H9 (cell line): ENCODE measurements around the gene ERCC4. TPM values are rescaled to one million over a fixed set of nuclear protein-coding genes. Genes with fewer than 3 reads are reported as not detected.

ENCODE experiments used
- DNase-seq: peaks from one replicate; pipeline ENCODE4 v3.0.0-alpha.2; 2017
- H2AFZ ChIP-seq: one replicate; pipeline ENCODE4 v1.6.1; 2013; ENCODE audit warnings: mild to moderate bottlenecking, low read length, control low read depth, moderate library complexity
- H2AK5ac ChIP-seq: 2 replicates; pipeline ENCODE4 v1.6.1; 2013; ENCODE audit warnings: low read length, control low read depth, mixed read lengths; ENCODE audit not compliant: insufficient read length
- H2BK120ac ChIP-seq: one replicate; pipeline ENCODE4 v1.6.1; 2013; ENCODE audit warnings: low read depth, mild to moderate bottlenecking, low read length, control low read depth, inconsistent platforms; ENCODE audit not compliant: poor library complexity, severe bottlenecking
- H2BK12ac ChIP-seq: 2 replicates; pipeline ENCODE4 v1.6.1; 2013; ENCODE audit warnings: low read length, control low read depth, mixed read lengths, low read depth; ENCODE audit not compliant: insufficient read length
- H2BK15ac ChIP-seq: 2 replicates; pipeline ENCODE4 v1.6.1; 2013; ENCODE audit warnings: low read depth, low read length, control low read depth
- H2BK20ac ChIP-seq: one replicate; pipeline ENCODE4 v1.6.1; 2013; ENCODE audit warnings: low read depth, mild to moderate bottlenecking, low read length, control low read depth, inconsistent platforms; ENCODE audit not compliant: poor library complexity, severe bottlenecking
- H2BK5ac ChIP-seq: 2 replicates; pipeline ENCODE4 v1.6.1; 2013; ENCODE audit warnings: low read length, control low read depth, mixed read lengths; ENCODE audit not compliant: insufficient read length
- H3K14ac ChIP-seq: 2 replicates; pipeline ENCODE4 v1.6.1; 2013; ENCODE audit warnings: low read length, control low read depth; ENCODE audit not compliant: insufficient read depth
- H3K18ac ChIP-seq: 2 replicates; pipeline ENCODE4 v1.6.1; 2013; ENCODE audit warnings: low read depth, mild to moderate bottlenecking, mixed read lengths, low read length, control low read depth; ENCODE audit not compliant: insufficient read length
- H3K23ac ChIP-seq: 2 replicates; pipeline ENCODE4 v1.6.1; 2013; ENCODE audit warnings: low read length, control low read depth, mixed read lengths, low read depth; ENCODE audit not compliant: insufficient read length
- H3K23me2 ChIP-seq: 2 replicates; pipeline ENCODE4 v1.6.1; 2013; ENCODE audit warnings: low read depth, mild to moderate bottlenecking, mixed read lengths, low read length, control low read depth; ENCODE audit not compliant: insufficient read length, poor library complexity, severe bottlenecking
- H3K27ac ChIP-seq: 2 replicates; pipeline ENCODE4 v1.5.1; 2013; ENCODE audit warnings: low read length, control low read depth, mixed read lengths, low read depth; ENCODE audit not compliant: insufficient read length
- H3K27me3 ChIP-seq: 2 replicates; pipeline ENCODE4 v1.6.1; 2013; ENCODE audit warnings: low read length, control low read depth, inconsistent platforms; ENCODE audit not compliant: insufficient read depth
- H3K4ac ChIP-seq: 2 replicates; pipeline ENCODE4 v1.6.1; 2013; ENCODE audit warnings: low read depth, mild to moderate bottlenecking, control low read depth, inconsistent platforms, low read length, moderate library complexity
- H3K4me1 ChIP-seq: 2 replicates; pipeline ENCODE4 v1.6.1; 2013; ENCODE audit warnings: low read length, control low read depth, inconsistent platforms; ENCODE audit not compliant: insufficient read depth
- H3K4me2 ChIP-seq: 2 replicates; pipeline ENCODE4 v1.6.1; 2013; ENCODE audit warnings: low read length, control low read depth, mixed read lengths; ENCODE audit not compliant: insufficient read length, insufficient read depth
- H3K56ac ChIP-seq: 2 replicates; pipeline ENCODE4 v1.6.1; 2013; ENCODE audit warnings: low read depth, mild to moderate bottlenecking, mixed read lengths, low read length, control low read depth; ENCODE audit not compliant: insufficient read length
- H3K79me1 ChIP-seq: 2 replicates; pipeline ENCODE4 v1.6.1; 2013; ENCODE audit warnings: low read depth, mild to moderate bottlenecking, moderate library complexity, low read length, control low read depth, inconsistent platforms; ENCODE audit not compliant: insufficient read depth, poor library complexity, severe bottlenecking
- H3K79me2 ChIP-seq: 2 replicates; pipeline ENCODE4 v1.6.1; 2013; ENCODE audit warnings: low read length, control low read depth, inconsistent platforms; ENCODE audit not compliant: insufficient read depth
- H3K9ac ChIP-seq: 2 replicates; pipeline ENCODE4 v1.6.1; 2013; ENCODE audit warnings: low read length, control low read depth, mixed read lengths; ENCODE audit not compliant: insufficient read length; ENCODE audit errors: extremely low read depth
- H3K9me3 ChIP-seq: one replicate; pipeline ENCODE4 v1.6.1; 2013; ENCODE audit warnings: low read depth, low read length, inconsistent platforms; ENCODE audit not compliant: control insufficient read depth
- H3T11ph ChIP-seq: one replicate; pipeline ENCODE4 v1.6.1; 2013; ENCODE audit warnings: mild to moderate bottlenecking, low read length, control low read depth, inconsistent platforms
- H4K20me1 ChIP-seq: one replicate; pipeline ENCODE4 v1.6.1; 2013; ENCODE audit not compliant: control insufficient read depth, insufficient read length, insufficient read depth
- H4K5ac ChIP-seq: 2 replicates; pipeline ENCODE4 v1.6.1; 2013; ENCODE audit warnings: low read depth, mild to moderate bottlenecking, mixed read lengths, low read length, control low read depth; ENCODE audit not compliant: insufficient read length
- H4K8ac ChIP-seq: replicated peaks from 2 replicates; pipeline ENCODE4 v1.6.1; 2013; ENCODE audit warnings: low read length, control low read depth, mixed read lengths, low read depth; ENCODE audit not compliant: insufficient read length
- H4K91ac ChIP-seq: 2 replicates; pipeline ENCODE4 v1.6.1; 2013; ENCODE audit warnings: low read depth, mild to moderate bottlenecking, moderate library complexity, mixed read lengths, low read length, control low read depth; ENCODE audit not compliant: insufficient read length
- H3K27ac Mint-ChIP-seq, 3 experiments: 2 replicates in 2 of 3; 3 replicates in 1 of 3; pipeline ENCODE4 v1.8.0; 2020 to 2021; ENCODE audit warnings: mixed read lengths in 3 of 3, mild to moderate bottlenecking in 1 of 3, moderate library complexity in 1 of 3
- H3K27me3 Mint-ChIP-seq: 2 replicates; pipeline ENCODE4 v1.8.0; 2021; ENCODE audit warnings: low read depth, mild to moderate bottlenecking, moderate library complexity, mixed read lengths
- H3K36me3 Mint-ChIP-seq, 3 experiments: 2 replicates in 2 of 3; 3 replicates in 1 of 3; pipeline ENCODE4 v1.8.0; 2020 to 2021; ENCODE audit warnings: low read depth in 3 of 3, mixed read lengths in 3 of 3; ENCODE audit not compliant: insufficient read depth in 1 of 3
- H3K4me1 Mint-ChIP-seq, 2 experiments: 2 replicates each; pipeline ENCODE4 v1.8.0; 2020; ENCODE audit warnings: mixed read lengths in 2 of 2
- H3K4me3 Mint-ChIP-seq, 2 experiments: 2 replicates in 1 of 2; 3 replicates in 1 of 2; pipeline ENCODE4 v1.8.0; 2020 to 2021; ENCODE audit warnings: mild to moderate bottlenecking in 2 of 2, mixed read lengths in 2 of 2, moderate library complexity in 1 of 2
- H3K9me3 Mint-ChIP-seq, 2 experiments: 2 replicates in 1 of 2; 3 replicates in 1 of 2; pipeline ENCODE4 v1.8.0; 2020; ENCODE audit warnings: mild to moderate bottlenecking in 2 of 2, mixed read lengths in 2 of 2, moderate library complexity in 1 of 2
- WGBS: extraction: QIAGEN DNeasy Blood & Tissue Kit; methylation state at CpG from one replicate; pipeline ENCODE4 v1.1.7; 2013; ENCODE audit warnings: missing lambda C conversion rate, low lambda C conversion rate, mixed read lengths; ENCODE audit not compliant: insufficient read length; ENCODE audit errors: extremely low coverage; 5-methylcytosine and 5-hydroxymethylcytosine counted together
- total RNA-seq: library from RNA; stranded (reverse); gene quantifications from 2 replicates; pipeline ENCODE4 v1.2.1, GENCODE V29; 2021
- TF ChIP-seq, protein P1 (sequence below): fragments of 200-600 bp; sonication (generic); conservative IDR thresholded peaks from 3 replicates; pipeline ENCODE4 v1.8.0; 2021; ENCODE audit warnings: antibody characterized with exemption, mild to moderate bottlenecking

Gene ERCC4
- total RNA-seq, 1 experiment from 2014 or later, result 15.6 TPM

- Histone ChIP-seq H3K23ac (no peak overlapping the region), H4K8ac (no peak overlapping the region), H4K91ac (no peak overlapping the region), H3K9ac (no peak overlapping the region), H3K4me2 (no peak overlapping the region), H3K79me2 (no peaks in the 10 kb centered on the region), H3K9me3 (no peaks in the 10 kb centered on the region), H2BK20ac (no peak overlapping the region), H3K27ac (no peak overlapping the region), H3K56ac (no peak overlapping the region), H3K23me2 (no peaks in the 10 kb centered on the region), H2BK15ac (no peak overlapping the region), H4K5ac (no peak overlapping the region), H3K4me1 (no peaks in the 10 kb centered on the region), H2BK120ac (no peak overlapping the region), H3K18ac (no peak overlapping the region), H3T11ph (no peak overlapping the region), H3K27me3 (no peaks in the 10 kb centered on the region), H2AFZ (no peak overlapping the region), H3K4ac (no peak overlapping the region), H2BK12ac (no peak overlapping the region), H3K14ac (no peak overlapping the region), H4K20me1 (no peaks in the 10 kb centered on the region), H2AK5ac (no peak overlapping the region), H3K79me1 (no peaks in the 10 kb centered on the region), H2BK5ac (no peak overlapping the region)
- no peak for DNase-seq
- Mint-ChIP-seq H3K27me3 (0 out of 2 replicates have a peak, but pooled peaks cover 2% of the 10 kb centered on the region), H3K4me1 (peaks cover 8% of the 10 kb centered on the region in 2 experiments; a peak in 3 of 4 replicates), H3K27ac (no peak overlapping the region), H3K9me3 (peaks cover 11 to 22% of the 10 kb centered on the region in 2 experiments), H3K36me3 (peaks cover 0 to 5% (median 1%) of the 10 kb centered on the region in 3 experiments; a peak in 2 of 7 replicates), H3K4me3 (no peak overlapping the region)
- WGBS, result no CpG with 5 or more reads among the region's 1 CpG
- TF ChIP-seq, protein P1, sequence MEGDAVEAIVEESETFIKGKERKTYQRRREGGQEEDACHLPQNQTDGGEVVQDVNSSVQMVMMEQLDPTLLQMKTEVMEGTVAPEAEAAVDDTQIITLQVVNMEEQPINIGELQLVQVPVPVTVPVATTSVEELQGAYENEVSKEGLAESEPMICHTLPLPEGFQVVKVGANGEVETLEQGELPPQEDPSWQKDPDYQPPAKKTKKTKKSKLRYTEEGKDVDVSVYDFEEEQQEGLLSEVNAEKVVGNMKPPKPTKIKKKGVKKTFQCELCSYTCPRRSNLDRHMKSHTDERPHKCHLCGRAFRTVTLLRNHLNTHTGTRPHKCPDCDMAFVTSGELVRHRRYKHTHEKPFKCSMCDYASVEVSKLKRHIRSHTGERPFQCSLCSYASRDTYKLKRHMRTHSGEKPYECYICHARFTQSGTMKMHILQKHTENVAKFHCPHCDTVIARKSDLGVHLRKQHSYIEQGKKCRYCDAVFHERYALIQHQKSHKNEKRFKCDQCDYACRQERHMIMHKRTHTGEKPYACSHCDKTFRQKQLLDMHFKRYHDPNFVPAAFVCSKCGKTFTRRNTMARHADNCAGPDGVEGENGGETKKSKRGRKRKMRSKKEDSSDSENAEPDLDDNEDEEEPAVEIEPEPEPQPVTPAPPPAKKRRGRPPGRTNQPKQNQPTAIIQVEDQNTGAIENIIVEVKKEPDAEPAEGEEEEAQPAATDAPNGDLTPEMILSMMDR, result no peak
Measured at GRCh38 chr16:13912891-13913290, 7.1 kb upstream of the ERCC4 start.
